GM10266 (cell line): Measurements from ENCODE around the gene SEC61B.
"Not testable (repeated sequence)": the region's sequence is repeated elsewhere in the genome, so short reads cannot be mapped to it uniquely, and the experiment has no call there.

Experiments used
- DNase-seq: peaks from one replicate; pipeline ENCODE4 v3.0.0; 2012; ENCODE audit errors: extremely low spot score
- TF ChIP-seq, protein P1 (sequence below): IDR thresholded peaks from 2 replicates; pipeline ENCODE4 v1.5.1; 2012; ENCODE audit warnings: mild to moderate bottlenecking, low read depth; ENCODE audit not compliant: control insufficient read depth, insufficient read depth; ENCODE audit errors: missing control alignments

The SEC61B gene

DNA sequence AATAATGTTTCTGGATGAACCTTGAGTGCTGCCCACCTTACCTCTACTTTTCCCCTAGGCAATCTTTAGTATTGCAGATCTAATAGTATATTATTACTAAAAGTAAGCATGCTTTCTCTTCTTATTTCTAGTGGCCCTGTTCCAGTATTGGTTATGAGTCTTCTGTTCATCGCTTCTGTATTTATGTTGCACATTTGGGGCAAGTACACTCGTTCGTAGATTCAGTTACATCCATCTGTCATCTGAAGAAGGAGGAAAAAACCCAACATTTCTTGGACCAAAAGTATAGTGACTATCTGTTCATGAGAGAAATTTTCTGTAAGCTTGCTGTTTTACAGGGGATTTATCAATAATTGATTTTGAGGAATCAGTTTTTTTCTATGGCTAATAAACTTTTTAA, 8.1 kb downstream of the SEC61B start:
- TF ChIP-seq, protein P1, sequence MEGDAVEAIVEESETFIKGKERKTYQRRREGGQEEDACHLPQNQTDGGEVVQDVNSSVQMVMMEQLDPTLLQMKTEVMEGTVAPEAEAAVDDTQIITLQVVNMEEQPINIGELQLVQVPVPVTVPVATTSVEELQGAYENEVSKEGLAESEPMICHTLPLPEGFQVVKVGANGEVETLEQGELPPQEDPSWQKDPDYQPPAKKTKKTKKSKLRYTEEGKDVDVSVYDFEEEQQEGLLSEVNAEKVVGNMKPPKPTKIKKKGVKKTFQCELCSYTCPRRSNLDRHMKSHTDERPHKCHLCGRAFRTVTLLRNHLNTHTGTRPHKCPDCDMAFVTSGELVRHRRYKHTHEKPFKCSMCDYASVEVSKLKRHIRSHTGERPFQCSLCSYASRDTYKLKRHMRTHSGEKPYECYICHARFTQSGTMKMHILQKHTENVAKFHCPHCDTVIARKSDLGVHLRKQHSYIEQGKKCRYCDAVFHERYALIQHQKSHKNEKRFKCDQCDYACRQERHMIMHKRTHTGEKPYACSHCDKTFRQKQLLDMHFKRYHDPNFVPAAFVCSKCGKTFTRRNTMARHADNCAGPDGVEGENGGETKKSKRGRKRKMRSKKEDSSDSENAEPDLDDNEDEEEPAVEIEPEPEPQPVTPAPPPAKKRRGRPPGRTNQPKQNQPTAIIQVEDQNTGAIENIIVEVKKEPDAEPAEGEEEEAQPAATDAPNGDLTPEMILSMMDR = no peak
- DNase-seq = no peak

DNA sequence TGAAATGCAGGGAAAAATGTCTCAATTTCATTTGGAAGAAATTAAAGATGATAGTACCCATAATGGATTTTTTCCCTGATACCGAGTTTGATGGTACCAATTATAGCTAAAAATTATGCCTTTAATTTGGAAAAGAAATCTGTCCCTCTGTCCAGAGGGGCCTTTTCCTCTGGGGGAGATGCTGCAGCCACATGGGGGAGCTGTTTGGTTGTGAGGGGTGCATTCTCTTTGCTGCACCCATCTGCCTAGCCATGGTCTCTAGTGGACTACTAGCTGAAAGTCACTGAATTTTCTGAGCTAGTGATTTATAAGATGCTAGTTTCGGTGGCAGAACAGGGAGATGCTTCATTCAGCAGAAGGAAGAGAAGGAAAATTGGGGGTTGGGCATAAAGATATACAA, 9.6 kb downstream of the SEC61B start:
- peak; percentile 38 for DNase-seq
- TF ChIP-seq, protein P1 = peak; percentile 79

- no peak for DNase-seq
- TF ChIP-seq, protein P1 = no peak
Observed at GRCh38 chr9:99234618-99235017, 12.5 kb downstream of the SEC61B start.

DNA sequence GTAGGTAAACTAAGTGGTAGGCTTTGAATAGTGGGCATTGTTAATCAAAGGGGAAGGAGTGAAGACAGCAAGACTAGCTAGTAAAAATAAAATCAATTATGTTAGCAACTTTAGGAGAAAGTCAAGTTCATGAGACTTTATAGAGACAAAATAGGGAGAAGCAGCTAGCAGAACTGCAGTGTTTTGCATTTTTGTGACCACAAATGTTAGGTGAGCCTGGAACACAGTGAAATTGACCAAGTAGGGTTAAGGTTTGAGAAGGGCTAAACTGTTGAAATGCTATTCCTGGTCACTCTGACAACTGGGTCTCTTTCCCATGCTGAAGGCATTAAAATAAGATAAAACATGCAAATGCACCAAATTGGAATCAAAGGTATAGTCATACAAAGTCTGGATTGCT, 13.0 kb downstream of the SEC61B start:
- DNase-seq = no peak

DNA sequence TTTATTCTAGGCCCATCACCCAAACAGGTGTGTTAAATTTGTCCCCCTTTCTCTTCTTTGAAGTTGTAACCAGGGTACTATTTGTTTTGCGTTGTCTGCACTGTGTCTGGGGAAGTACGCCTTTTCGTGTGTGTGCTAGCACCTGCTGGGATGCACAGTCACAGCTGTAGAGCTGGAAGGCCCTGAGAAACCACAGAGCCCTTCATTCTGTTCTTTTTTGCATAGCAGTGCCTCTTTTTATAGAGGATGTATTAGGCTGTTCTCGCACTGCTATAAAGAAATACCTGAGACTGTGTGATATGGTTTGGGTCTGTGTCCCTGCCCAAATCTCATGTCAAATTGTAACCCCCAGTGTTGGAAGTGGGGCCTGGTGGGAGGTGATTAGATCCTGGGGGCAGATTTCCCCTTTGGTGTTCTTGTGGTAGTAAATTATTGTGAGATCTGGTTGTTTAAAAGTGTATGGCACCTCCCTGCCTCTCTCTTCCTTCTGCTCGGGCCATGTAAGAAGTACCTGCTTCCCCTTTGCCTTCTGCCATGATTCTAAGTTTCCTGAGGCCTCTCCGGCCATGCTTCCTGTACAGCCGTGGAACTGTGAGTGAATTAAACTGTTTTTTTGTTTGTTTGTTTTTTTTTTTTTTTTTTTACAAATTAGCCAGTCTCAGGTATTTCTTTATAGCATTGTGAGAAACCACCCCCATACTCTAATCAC, 14.0 kb downstream of the SEC61B start:
- TF ChIP-seq, protein P1 = no peak
- peak; percentile 70 for DNase-seq

More for the DNA sequence above, 13.0 kb downstream of the SEC61B start:
- TF ChIP-seq, protein P1 = no peak

DNA sequence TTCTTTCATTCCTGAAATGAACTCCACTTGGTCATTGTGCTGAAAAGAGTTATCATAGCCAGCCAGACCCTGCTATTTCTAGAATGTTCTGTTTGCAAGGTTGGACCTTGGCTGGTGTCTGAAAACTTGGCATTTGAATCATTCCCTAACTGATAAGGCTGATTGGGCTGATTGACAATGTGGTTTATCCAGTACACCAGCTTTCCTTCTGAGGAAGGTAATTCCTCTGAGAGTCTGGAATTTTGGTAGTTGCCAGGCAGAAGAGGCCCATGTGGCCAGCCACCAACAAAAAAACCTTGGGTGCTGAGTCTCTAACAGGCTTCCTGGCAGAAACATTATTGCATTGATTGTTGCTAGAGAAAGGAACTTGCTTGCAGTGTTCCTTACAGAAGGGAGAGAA, 15.3 kb downstream of the SEC61B start:
- TF ChIP-seq, protein P1 = no peak
- DNase-seq = no peak

DNA sequence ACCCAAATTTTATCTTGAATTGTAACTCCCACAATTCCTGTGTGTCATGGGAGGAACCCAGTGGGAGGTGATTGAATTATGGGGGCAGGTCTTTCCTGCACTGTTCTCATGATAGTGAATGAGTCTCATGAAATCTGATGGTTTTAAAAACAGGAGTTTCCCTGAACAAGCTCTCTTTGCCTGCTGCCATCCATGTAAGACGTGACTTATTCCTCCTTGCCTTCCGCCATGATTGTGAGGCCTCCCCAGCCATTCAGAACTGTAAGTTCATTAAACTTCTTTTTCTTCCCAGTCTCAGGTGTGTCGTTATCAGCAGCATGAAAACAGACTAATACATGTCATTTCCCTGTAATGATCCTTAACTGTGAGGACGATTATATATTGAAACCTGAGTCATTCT, 15.8 kb downstream of the SEC61B start:
- DNase-seq = not testable (repeated sequence)

GRCh38 chr9:99238331-99238730, 16.2 kb downstream of the SEC61B start:
- no peak for DNase-seq
- TF ChIP-seq, protein P1 = no peak
